BJ (cell line): Measurements from ENCODE around the gene PDLIM7. TPM values are rescaled to one million over a fixed set of nuclear protein-coding genes. Genes with fewer than 3 reads are reported as not detected.

Experiments
- CTCF ChIA-PET: fragments of 350-600 bp; formaldehyde crosslinking; extraction: SDS; loops from one replicate; lab custom pipeline; 2021; ENCODE audit warnings: antibody characterized with exemption, inconsistent platforms; lab: Yijun Ruan, JAX
- POLR2A ChIA-PET: fragments of 300-600 bp; sonication (Branson Sonifier 250); formaldehyde crosslinking; extraction: SDS; loops from one replicate; lab custom pipeline; 2021; ENCODE audit warnings: antibody characterized with exemption; lab: Charles Lee
- DNase-seq: peaks from one replicate; pipeline ENCODE4 v3.0.0-alpha.2; 2011; ENCODE audit warnings: low read depth
- H3K27me3 ChIP-seq: 2 replicates; pipeline ENCODE4 v1.6.0; 2011; ENCODE audit warnings: low read length; ENCODE audit not compliant: control insufficient read depth, insufficient read depth
- H3K36me3 ChIP-seq: 2 replicates; pipeline ENCODE4 v1.5.1; 2011; ENCODE audit warnings: low read length; ENCODE audit not compliant: control insufficient read depth, insufficient read depth
- H3K4me3 ChIP-seq: 2 replicates; pipeline ENCODE4 v1.5.1; 2011; ENCODE audit warnings: low read depth, mild to moderate bottlenecking, control low read depth, low read length
- CTCF ChIP-seq: IDR thresholded peaks from 2 replicates; pipeline ENCODE4 v1.5.1; 2011; ENCODE audit warnings: low read depth, mild to moderate bottlenecking, control low read depth, inconsistent platforms, low read length, moderate library complexity; ENCODE audit not compliant: insufficient read depth
- polyA plus RNA-seq: library from polyadenylated mRNA; depleted of rRNA; stranded (reverse); fragments of >200 nt; gene quantifications from 2 replicates; pipeline ENCODE4 v1.2.3, GENCODE V29; 2011

PDLIM7 gene
- polyA plus RNA-seq, 1 experiment = 624 TPM

- H3K27me3 ChIP-seq = no peaks in the 10 kb centered on the region
- DNase-seq = no peak
- CTCF ChIA-PET = interaction anchor here (0.9 to 8.2 kb wide), 2 partner anchors 12 to 20 kb away, joined by 3 to 85 read pairs; no protein-coding TSS in a partner anchor
- no peak for TF ChIP-seq CTCF
- no peak overlapping the region for H3K4me3 ChIP-seq
- H3K36me3 ChIP-seq = peaks cover 77% of the 10 kb centered on the region
- POLR2A ChIA-PET = interaction anchor here (0.9 kb wide), 1 partner anchor 12 kb away, joined by 3 read pairs; no protein-coding TSS in a partner anchor
These were observed 6.4 kb downstream of the PDLIM7 start for GRCh38 chr5:177490992-177491391.

GRCh38 chr5:177490311-177490991 is 7.0 kb downstream of the PDLIM7 start:
- ChIA-PET POLR2A (interaction anchor here (0.9 to 1.1 kb wide), 2 partner anchors 10 to 12 kb away, joined by 3 read pairs; no protein-coding TSS in a partner anchor), CTCF (interaction anchor here (0.8 to 8.2 kb wide), 5 partner anchors 10 to 35 kb away, joined by 3 to 85 read pairs (median 4); no protein-coding TSS in a partner anchor)
- H3K36me3 ChIP-seq = peaks cover 76% of the 10 kb centered on the region

GRCh38 chr5:177489119-177489716 is 8.2 kb downstream of the PDLIM7 start:
- TF ChIP-seq CTCF = 0 out of 2 replicates have a peak, but pooled peaks have one; percentile 9
- ChIA-PET CTCF (interaction anchor here (0.9 to 3.4 kb wide), 3 partner anchors 11 to 32 kb away, joined by 4 to 16 read pairs (median 6); no protein-coding TSS in a partner anchor), POLR2A (no interaction called here)
- Histone ChIP-seq H3K36me3 (peaks cover 81% of the 10 kb centered on the region), H3K27me3 (no peaks in the 10 kb centered on the region), H3K4me3 (no peak overlapping the region)
- no peak for DNase-seq

More at GRCh38 chr5:177490311-177490991, 7.0 kb downstream of the PDLIM7 start:
- no peak for TF ChIP-seq CTCF
- no peak for DNase-seq
- no peaks in the 10 kb centered on the region for H3K27me3 ChIP-seq
- no peak overlapping the region for H3K4me3 ChIP-seq

- no peak for TF ChIP-seq CTCF
- Histone ChIP-seq H3K36me3 (peaks cover 84% of the 10 kb centered on the region), H3K4me3 (no peak overlapping the region), H3K27me3 (no peaks in the 10 kb centered on the region)
- CTCF ChIA-PET = interaction anchor here (1.8 to 4.0 kb wide), 3 partner anchors 7 to 12 kb away, joined by 6 to 21 read pairs (median 16); no protein-coding TSS in a partner anchor
- POLR2A ChIA-PET = no interaction called here
- DNase-seq = no peak
These were observed 9.4 kb downstream of the PDLIM7 start for GRCh38 chr5:177487975-177488374.

- no peak for TF ChIP-seq CTCF
- Histone ChIP-seq H3K27me3 (no peaks in the 10 kb centered on the region), H3K4me3 (no peak overlapping the region), H3K36me3 (peaks cover 80% of the 10 kb centered on the region)
- ChIA-PET CTCF (interaction anchor here (3.4 to 4.0 kb wide), 2 partner anchors 8 to 13 kb away, joined by 16 to 21 read pairs; no protein-coding TSS in a partner anchor), POLR2A (no interaction called here)
- no peak for DNase-seq
These were observed 10.3 kb downstream of the PDLIM7 start for GRCh38 chr5:177487144-177487543.
